Activated T-helper 17 cell treated with anti-CD3 and anti-CD28 coated beads, Interleukin-2, amount 50 U/mL, for 72 hours (primary cell): ENCODE results near the gene NUP93. TPM values are rescaled to one million over a fixed set of nuclear protein-coding genes. Genes with fewer than 3 reads are reported as not detected.

ENCODE experiments used
- ATAC-seq: fragments of 150-1000 bp; cut with Tn5 transposase; replicated peaks from 2 replicates; pipeline ENCODE4 v1.10.0; 2021; ENCODE audit warnings: mild to moderate bottlenecking, moderate library complexity
- H3K27ac Mint-ChIP-seq: one replicate; pipeline ENCODE4 v1.8.0; 2022; ENCODE audit warnings: mixed read lengths
- H3K27me3 Mint-ChIP-seq: one replicate; pipeline ENCODE4 v1.8.0; 2022; ENCODE audit warnings: mixed read lengths
- H3K36me3 Mint-ChIP-seq: one replicate; pipeline ENCODE4 v1.8.0; 2022; ENCODE audit warnings: low read depth, mild to moderate bottlenecking, mixed read lengths
- H3K4me1 Mint-ChIP-seq: one replicate; pipeline ENCODE4 v1.8.0; 2022; ENCODE audit warnings: mixed read lengths
- H3K4me3 Mint-ChIP-seq: one replicate; pipeline ENCODE4 v1.8.0; 2022; ENCODE audit warnings: mild to moderate bottlenecking, mixed read lengths
- H3K9me3 Mint-ChIP-seq: one replicate; pipeline ENCODE4 v1.8.0; 2022; ENCODE audit warnings: mixed read lengths
- total RNA-seq, 2 donors: library from RNA; stranded (reverse); gene quantifications; one replicate each; pipeline ENCODE4 v1.2.3, GENCODE V29; 2022

The NUP93 gene
- total RNA-seq, 2 donors from 2014 or later: 51.5 to 112 TPM

GRCh38 chr16:56744996-56745640, 15.2 kb downstream of the NUP93 start:
- Mint-ChIP-seq H3K4me1 (peaks cover 19% of the 10 kb centered on the region), H3K27ac (no peak overlapping the region), H3K9me3 (no peaks in the 10 kb centered on the region), H3K36me3 (peaks cover 31% of the 10 kb centered on the region), H3K27me3 (no peaks in the 10 kb centered on the region), H3K4me3 (no peak overlapping the region)
- ATAC-seq: no peak

GRCh38 chr16:56747486-56748045, 17.6 kb downstream of the NUP93 start:
- Mint-ChIP-seq H3K27me3 (no peaks in the 10 kb centered on the region), H3K9me3 (no peaks in the 10 kb centered on the region), H3K27ac (peak overlapping the region; percentile 14), H3K36me3 (peaks cover 55% of the 10 kb centered on the region), H3K4me1 (peaks cover 20% of the 10 kb centered on the region), H3K4me3 (no peak overlapping the region)
- no peak for ATAC-seq

DNA sequence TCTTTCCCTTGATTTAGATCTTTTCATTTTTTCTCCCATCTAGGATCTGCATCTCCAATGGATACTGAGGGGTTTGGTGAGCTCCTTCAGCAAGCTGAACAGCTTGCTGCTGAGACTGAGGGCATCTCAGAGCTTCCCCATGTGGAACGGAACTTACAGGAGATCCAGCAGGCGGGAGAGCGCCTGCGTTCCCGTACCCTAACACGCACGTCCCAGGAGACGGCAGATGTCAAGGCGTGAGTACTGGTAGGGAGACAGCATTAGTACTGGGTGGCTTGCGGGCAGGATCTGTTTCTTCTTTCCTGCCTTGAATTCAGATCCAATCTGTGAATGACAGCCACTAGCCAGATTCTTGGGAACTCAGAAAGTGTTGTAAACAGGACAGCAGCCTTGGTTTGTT, 18.3 kb downstream of the NUP93 start:
- H3K27ac Mint-ChIP-seq: peak overlapping the region; percentile 14
- H3K36me3 Mint-ChIP-seq: peaks cover 61% of the 10 kb centered on the region
- no peak overlapping the region for H3K4me3 Mint-ChIP-seq

GRCh38 chr16:56748826-56749225, 18.9 kb downstream of the NUP93 start:
- Mint-ChIP-seq H3K36me3 (peaks cover 67% of the 10 kb centered on the region), H3K4me1 (peaks cover 20% of the 10 kb centered on the region), H3K9me3 (no peaks in the 10 kb centered on the region), H3K4me3 (no peak overlapping the region), H3K27me3 (no peaks in the 10 kb centered on the region), H3K27ac (peak overlapping the region; percentile 58)
- no peak for ATAC-seq

More for the DNA sequence above, 18.3 kb downstream of the NUP93 start:
- ATAC-seq: no peak
- H3K4me1 Mint-ChIP-seq: peaks cover 20% of the 10 kb centered on the region
- no peaks in the 10 kb centered on the region for H3K9me3 Mint-ChIP-seq
- H3K27me3 Mint-ChIP-seq: no peaks in the 10 kb centered on the region

DNA sequence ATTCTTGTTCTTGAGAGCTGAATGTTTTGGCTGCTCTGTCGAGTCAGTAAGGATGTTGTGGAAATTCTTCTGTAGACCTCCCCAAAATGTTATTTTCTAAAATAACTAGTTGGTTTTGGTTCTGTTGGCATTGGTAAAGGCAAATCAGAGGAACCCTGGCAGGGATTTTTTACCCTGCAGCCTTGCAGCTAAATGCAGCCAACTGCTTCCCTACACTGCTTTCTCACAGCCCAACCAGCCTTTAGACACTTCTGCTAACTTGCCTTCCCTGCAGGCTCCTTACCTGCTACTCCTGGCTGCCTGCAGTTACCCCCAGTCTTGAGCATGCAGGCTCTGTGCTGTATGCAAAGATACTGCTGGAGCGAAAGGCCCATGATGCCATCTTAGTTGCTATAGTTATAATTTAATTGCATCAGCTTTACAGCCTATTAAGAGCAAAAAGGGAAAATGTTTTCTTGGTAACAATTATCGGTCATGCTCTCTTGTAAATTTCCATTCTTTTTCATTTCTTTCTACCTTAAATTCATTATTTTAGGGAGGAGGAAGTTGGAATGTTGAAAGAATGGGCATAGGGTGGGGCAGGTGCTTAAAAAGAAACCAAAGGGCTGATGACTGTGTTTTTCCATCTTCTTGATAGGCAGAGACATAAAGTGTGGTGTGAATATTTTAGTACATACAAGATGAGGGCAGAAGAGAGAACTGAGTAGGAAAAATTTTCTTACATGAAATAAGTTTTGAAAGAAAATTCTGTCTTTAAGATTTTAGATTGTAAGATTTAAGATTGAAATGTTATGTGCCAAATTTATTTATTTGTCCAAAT, 20.0 kb downstream of the NUP93 start:
- Mint-ChIP-seq H3K9me3 (no peaks in the 10 kb centered on the region), H3K27me3 (no peaks in the 10 kb centered on the region), H3K36me3 (peaks cover 70% of the 10 kb centered on the region), H3K4me3 (no peak overlapping the region), H3K27ac (no peak overlapping the region), H3K4me1 (peaks cover 17% of the 10 kb centered on the region)
- ATAC-seq: no peak

- Mint-ChIP-seq H3K4me1 (peaks cover 11% of the 10 kb centered on the region), H3K36me3 (peaks cover 64% of the 10 kb centered on the region), H3K27me3 (no peaks in the 10 kb centered on the region), H3K4me3 (no peak overlapping the region), H3K27ac (no peak overlapping the region), H3K9me3 (no peaks in the 10 kb centered on the region)
- no peak for ATAC-seq
Observed at GRCh38 chr16:56753410-56753809, 23.5 kb downstream of the NUP93 start.

DNA sequence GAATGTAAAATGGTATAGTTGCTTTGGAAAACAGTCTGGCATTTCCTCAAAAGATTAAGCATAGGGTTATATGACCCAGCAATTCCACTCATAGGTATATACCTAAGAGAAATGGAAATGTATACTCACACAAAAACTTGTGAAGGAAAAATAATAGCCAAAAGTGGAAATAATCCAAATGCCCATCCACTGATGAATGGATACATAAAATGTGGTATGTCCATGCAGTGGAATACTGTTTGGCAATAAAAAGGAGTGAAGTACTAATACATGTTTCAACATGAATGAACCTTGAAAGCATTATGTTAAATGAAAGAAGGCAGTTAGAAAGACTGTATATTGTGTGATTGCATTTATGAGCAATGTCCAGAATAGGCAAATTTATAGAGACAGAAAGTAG, 25.1 kb downstream of the NUP93 start:
- no peak for ATAC-seq
- Mint-ChIP-seq H3K4me3 (no peak overlapping the region), H3K27me3 (no peaks in the 10 kb centered on the region), H3K36me3 (peaks cover 64% of the 10 kb centered on the region), H3K9me3 (no peaks in the 10 kb centered on the region), H3K27ac (no peak overlapping the region), H3K4me1 (peaks cover 1% of the 10 kb centered on the region)

DNA sequence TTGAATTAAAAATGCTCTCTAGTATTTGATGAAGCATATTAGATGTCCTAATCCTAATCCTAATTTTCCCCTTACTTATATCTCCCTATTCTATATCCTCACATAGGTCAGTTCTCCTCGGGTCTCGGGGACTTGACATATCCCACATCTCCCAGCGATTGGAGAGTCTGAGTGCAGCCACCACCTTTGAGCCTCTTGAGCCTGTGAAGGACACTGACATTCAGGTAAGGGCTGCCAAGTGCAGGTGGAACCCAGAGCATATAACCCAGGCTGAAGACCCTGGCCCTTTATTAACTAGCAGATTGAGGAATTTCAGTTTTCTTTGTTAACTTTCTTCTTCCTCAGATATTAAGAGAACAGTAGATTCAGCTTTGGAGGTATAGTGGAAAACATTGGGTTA, 28.5 kb downstream of the NUP93 start:
- Mint-ChIP-seq H3K9me3 (no peaks in the 10 kb centered on the region), H3K4me1 (no peaks in the 10 kb centered on the region), H3K4me3 (no peak overlapping the region), H3K36me3 (peaks cover 61% of the 10 kb centered on the region), H3K27me3 (no peaks in the 10 kb centered on the region), H3K27ac (no peak overlapping the region)
- ATAC-seq: no peak

GRCh38 chr16:56758930-56759329, 29.0 kb downstream of the NUP93 start:
- Mint-ChIP-seq H3K27ac (no peak overlapping the region), H3K27me3 (no peaks in the 10 kb centered on the region), H3K36me3 (peaks cover 61% of the 10 kb centered on the region), H3K4me3 (no peak overlapping the region), H3K4me1 (no peaks in the 10 kb centered on the region), H3K9me3 (no peaks in the 10 kb centered on the region)
- no peak for ATAC-seq

DNA sequence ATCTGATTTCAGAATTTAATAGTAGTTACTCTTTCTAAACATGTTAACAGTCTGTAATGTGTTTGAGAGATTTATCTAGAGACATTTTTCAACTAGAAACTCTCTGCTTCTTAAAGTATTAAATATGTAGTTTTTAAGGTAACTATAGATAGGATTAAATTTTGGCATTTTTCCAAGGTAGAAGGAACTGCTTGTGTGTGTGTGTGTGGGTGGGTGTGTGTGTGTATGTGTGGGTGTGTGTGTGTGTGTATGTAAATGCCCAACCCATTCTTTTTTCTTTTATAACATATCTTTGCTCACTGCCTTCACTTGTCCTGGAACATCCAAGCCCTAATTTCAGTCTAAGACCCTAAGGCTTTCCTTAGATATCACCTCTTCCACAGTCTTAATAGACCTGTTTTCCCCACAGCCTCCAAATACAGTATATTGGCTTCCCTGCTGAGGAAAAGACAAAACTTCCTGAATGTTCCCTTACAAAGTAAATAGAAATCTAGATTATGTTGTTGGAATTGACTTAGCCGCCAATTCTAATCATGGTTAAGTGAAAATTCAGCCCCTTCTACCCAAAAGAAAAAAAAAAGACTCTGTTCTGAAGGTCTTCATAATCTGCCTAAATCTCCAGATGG, 33.5 kb downstream of the NUP93 start:
- Mint-ChIP-seq H3K36me3 (peaks cover 64% of the 10 kb centered on the region), H3K9me3 (no peaks in the 10 kb centered on the region), H3K27me3 (no peaks in the 10 kb centered on the region), H3K4me3 (no peak overlapping the region), H3K27ac (peak overlapping the region; percentile 24), H3K4me1 (no peaks in the 10 kb centered on the region)
- no peak for ATAC-seq

DNA sequence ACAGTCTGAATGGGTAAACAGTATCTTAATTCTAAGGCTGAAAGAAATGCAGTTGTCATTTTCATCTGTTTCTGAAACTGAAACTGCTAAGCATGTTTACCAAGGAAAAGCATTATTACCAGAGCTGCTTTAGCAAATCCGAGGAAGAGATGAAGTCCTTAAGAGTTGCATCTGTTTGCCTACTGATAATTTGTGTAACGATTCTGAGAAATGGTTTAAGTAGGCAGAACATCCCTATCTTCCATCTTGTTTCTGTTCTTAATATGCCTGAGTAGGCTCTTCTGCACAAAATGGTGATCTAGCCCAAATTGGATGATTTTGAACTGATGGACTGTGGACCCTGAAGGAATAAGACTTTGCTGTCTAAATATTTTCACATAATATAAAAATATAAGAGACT, 34.9 kb downstream of the NUP93 start:
- ATAC-seq: no peak
- no peak overlapping the region for H3K4me3 Mint-ChIP-seq
- peaks cover 50% of the 10 kb centered on the region for H3K36me3 Mint-ChIP-seq
- peak overlapping the region; percentile 24 for H3K27ac Mint-ChIP-seq
- no peaks in the 10 kb centered on the region for H3K9me3 Mint-ChIP-seq
- peaks cover 2% of the 10 kb centered on the region for H3K4me1 Mint-ChIP-seq
- no peaks in the 10 kb centered on the region for H3K27me3 Mint-ChIP-seq

DNA sequence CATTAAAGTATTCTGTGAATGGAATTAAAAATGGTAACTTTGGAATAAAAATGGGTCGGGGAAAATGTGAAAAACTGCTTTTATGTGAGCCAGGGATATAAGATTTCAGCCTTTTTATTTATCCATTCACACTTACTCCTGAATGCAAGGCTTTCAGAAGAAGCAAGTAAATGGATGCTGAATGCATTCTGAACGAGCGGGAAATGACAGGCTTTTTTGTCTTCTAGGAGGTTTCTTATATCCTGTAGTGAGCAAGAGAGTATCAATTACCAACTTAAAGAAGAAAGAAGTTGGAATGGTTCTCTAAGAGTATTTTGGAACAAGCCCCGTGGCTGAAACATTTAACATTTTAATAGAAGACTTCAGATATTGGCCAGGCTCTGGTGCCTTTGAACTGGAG, 36.0 kb downstream of the NUP93 start:
- no peak for ATAC-seq
- no peaks in the 10 kb centered on the region for H3K9me3 Mint-ChIP-seq
- H3K4me1 Mint-ChIP-seq: peaks cover 7% of the 10 kb centered on the region
- H3K4me3 Mint-ChIP-seq: no peak overlapping the region
- no peaks in the 10 kb centered on the region for H3K27me3 Mint-ChIP-seq
- H3K27ac Mint-ChIP-seq: no peak overlapping the region
- peaks cover 39% of the 10 kb centered on the region for H3K36me3 Mint-ChIP-seq

- Mint-ChIP-seq H3K4me3 (no peak overlapping the region), H3K9me3 (no peaks in the 10 kb centered on the region), H3K36me3 (peaks cover 28% of the 10 kb centered on the region), H3K27me3 (no peaks in the 10 kb centered on the region), H3K27ac (no peak overlapping the region), H3K4me1 (peaks cover 17% of the 10 kb centered on the region)
- no peak for ATAC-seq
Observed at GRCh38 chr16:56767024-56767423, 37.1 kb downstream of the NUP93 start.

DNA sequence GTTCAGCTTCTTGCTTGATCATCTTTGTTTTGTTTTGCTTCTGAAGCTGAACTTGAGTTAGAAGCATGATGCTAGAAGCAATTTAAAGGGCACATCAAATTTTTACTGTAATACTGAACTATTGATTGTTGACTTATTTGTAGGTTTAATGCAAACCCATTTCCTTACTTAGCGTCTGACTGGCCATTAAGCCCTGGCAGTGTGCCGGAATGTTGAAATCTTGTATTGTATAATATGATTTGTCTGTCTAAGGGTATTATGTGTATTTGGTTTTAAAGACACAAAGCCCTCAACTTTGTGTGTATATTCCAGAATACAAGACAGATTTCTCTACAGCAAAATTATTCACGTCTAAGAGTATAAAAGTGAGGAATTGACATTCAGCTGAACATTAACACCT, 39.7 kb downstream of the NUP93 start:
- Mint-ChIP-seq H3K4me1 (peaks cover 24% of the 10 kb centered on the region), H3K36me3 (peaks cover 9% of the 10 kb centered on the region), H3K4me3 (no peak overlapping the region), H3K27me3 (no peaks in the 10 kb centered on the region), H3K27ac (no peak overlapping the region), H3K9me3 (no peaks in the 10 kb centered on the region)
- ATAC-seq: no peak
